ENCODE results near the gene CPED1.

CPED1 gene

DNA sequence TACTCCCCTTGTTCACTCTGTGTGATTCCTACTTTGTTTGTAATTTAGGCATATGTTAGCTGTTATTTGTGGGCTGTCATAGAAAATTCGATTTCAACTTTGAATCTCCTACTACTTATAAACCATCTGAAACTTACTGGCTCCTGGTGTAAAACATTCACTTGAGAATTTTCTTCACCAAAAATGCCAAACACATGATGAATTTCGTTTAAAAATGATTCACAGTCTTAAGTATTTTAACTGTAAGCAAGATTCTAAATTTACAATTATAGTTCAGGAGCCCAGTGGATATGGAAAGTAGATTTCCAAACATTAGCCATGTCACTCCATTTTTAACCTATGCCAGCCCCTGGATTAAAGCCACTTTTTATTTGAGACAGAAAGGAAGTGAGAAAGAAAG lies 3.1 kb downstream of the CPED1 start:
- H3K4me3 ChIP-seq (ENCODE audit: low read depth, low read length), result no peak overlapping the region
- TF ChIP-seq, protein P1, sequence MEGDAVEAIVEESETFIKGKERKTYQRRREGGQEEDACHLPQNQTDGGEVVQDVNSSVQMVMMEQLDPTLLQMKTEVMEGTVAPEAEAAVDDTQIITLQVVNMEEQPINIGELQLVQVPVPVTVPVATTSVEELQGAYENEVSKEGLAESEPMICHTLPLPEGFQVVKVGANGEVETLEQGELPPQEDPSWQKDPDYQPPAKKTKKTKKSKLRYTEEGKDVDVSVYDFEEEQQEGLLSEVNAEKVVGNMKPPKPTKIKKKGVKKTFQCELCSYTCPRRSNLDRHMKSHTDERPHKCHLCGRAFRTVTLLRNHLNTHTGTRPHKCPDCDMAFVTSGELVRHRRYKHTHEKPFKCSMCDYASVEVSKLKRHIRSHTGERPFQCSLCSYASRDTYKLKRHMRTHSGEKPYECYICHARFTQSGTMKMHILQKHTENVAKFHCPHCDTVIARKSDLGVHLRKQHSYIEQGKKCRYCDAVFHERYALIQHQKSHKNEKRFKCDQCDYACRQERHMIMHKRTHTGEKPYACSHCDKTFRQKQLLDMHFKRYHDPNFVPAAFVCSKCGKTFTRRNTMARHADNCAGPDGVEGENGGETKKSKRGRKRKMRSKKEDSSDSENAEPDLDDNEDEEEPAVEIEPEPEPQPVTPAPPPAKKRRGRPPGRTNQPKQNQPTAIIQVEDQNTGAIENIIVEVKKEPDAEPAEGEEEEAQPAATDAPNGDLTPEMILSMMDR (IDR thresholded peaks at IDR 0.05; ENCODE audit: insufficient read depth, low read depth, low read length, missing control alignments), result no peak
- DNase-seq (ENCODE audit: low read depth), result no peak

DNA sequence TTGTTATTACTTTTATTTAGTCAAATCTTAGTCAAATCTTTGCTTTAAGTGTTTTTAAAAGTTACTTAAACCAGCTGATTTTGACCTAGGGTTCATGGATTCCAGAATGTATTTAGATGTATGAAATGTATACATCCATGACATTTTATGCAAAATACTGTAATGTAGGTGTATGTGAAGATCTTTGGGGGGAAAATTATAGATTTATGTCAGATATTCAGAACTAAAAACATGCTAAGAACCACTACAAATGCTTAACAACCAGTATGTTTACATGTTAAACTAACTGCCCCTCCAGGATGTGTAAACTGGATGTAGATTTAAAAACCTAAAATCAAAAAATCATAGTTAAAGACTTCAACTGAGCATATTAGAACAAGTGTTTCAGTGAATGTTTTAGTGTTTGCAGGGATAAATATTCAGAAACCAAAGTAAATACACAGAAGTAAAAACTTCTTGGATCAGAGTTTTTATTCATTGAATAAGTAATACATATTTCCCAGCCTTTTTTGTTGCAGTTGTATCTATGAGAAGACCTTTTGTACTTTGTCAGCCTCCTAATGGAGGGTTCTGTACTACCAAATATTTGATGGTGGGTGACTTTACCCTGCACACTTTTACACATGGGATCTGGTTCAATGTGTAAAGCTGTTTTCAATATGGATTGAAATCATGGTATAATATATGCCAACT lies 3.9 kb downstream of the CPED1 start:
- H3K4me3 ChIP-seq (ENCODE audit: low read depth, low read length), result no peak overlapping the region
- no peak for DNase-seq (ENCODE audit: low read depth)
- TF ChIP-seq, protein P1 (IDR thresholded peaks at IDR 0.05; ENCODE audit: insufficient read depth, low read depth, low read length, missing control alignments), result no peak

GRCh38 chr7:120992965-120993494 lies 4.5 kb downstream of the CPED1 start:
- no peak overlapping the region for H3K4me3 ChIP-seq (ENCODE audit: low read depth, low read length)
- DNase-seq (ENCODE audit: low read depth), result no peak
- TF ChIP-seq, protein P1 (IDR thresholded peaks at IDR 0.05; ENCODE audit: insufficient read depth, low read depth, low read length, missing control alignments), result no peak

DNA sequence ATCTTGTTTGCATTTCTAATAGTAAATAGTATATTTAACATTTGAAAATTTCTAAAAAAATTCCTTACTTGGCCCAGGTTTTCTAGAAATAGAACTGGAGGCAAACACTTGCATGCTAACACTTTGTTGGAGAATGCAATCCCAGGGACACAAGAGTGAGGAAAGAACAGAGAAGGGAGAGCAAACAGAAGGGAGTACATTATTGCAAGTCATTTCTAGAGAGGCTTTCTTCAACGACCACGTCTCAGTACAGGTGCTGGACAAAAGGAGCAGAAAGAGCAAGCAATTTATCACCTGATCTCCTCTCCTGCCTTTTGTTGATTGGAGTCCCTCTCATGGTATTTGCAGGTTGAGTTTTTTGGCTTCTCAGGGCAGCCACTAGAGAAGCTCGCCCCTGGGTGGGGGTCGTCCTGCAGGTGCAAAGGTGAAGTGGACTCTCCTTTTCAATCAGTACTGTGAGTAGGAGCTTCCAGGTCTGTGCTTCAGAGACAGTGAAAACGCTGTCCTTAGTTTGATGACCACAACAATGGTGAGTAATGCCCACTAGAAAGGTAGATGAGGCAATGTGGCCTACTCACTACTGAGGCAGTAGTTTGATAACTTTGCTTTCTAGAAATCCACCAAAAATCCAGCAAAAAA lies 5.2 kb downstream of the CPED1 start:
- TF ChIP-seq, protein P1 (IDR thresholded peaks at IDR 0.05; ENCODE audit: insufficient read depth, low read depth, low read length, missing control alignments), result no peak
- DNase-seq (ENCODE audit: low read depth), result no peak
- no peak overlapping the region for H3K4me3 ChIP-seq (ENCODE audit: low read depth, low read length)

- TF ChIP-seq, protein P1 (IDR thresholded peaks at IDR 0.05; ENCODE audit: insufficient read depth, low read depth, low read length, missing control alignments), result no peak
- DNase-seq (ENCODE audit: low read depth), result no peak
Measured at GRCh38 chr7:120994512-120995410, 6.2 kb downstream of the CPED1 start.

DNA sequence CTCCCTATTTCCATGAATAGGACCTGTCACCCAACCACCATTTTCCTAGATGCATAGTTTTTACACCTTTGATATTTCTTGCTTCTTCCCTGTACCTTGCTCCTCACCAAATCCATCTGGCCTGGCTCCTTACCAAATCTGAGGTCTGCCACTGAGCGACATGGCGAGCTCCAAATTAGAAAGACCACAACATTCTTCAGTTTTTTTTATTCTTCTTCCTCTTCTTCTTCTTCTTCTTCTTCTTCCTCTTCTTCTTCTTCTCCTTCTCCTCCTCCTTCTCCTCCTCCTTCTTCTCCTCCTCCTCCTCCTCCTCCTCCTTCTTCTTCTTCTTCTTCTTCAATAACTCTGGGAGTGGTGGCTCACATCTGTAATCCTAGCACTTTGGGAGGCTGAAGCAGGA lies 7.1 kb downstream of the CPED1 start:
- TF ChIP-seq, protein P1 (IDR thresholded peaks at IDR 0.05; ENCODE audit: insufficient read depth, low read depth, low read length, missing control alignments), result no peak
- no peak for DNase-seq (ENCODE audit: low read depth)
- H3K4me3 ChIP-seq (ENCODE audit: low read depth, low read length), result no peak overlapping the region

More at GRCh38 chr7:120994512-120995410, 6.2 kb downstream of the CPED1 start:
- H3K4me3 ChIP-seq (ENCODE audit: low read depth, low read length), result no peak overlapping the region
